NB4 (cell line): ENCODE data around the gene DDX41.

Experiments used
- CTCF ChIP-seq: IDR thresholded peaks from one replicate; pipeline ENCODE4 v1.5.1; 2012; ENCODE audit warnings: low read depth, low read length
- MYC ChIP-seq: IDR thresholded peaks from 2 replicates; pipeline ENCODE4 v1.6.1; 2011; ENCODE audit warnings: low read depth, low read length
- POLR2A ChIP-seq: IDR thresholded peaks from 2 replicates; pipeline ENCODE4 v1.6.1; 2011; ENCODE audit warnings: mild to moderate bottlenecking; ENCODE audit not compliant: insufficient read length; ENCODE audit errors: extremely low read depth

- TF ChIP-seq CTCF (no peak), MYC (no peak), POLR2A (no peak)
Observed at GRCh38 chr5:177495243-177496060, 21.3 kb downstream of the DDX41 start.
